Eye (tissue), 1 donor: ENCODE results near the gene C1orf159.
"Not testable (repeated sequence)": the region's sequence is repeated elsewhere in the genome, so short reads cannot be mapped to it uniquely, and the experiment has no call there.

ENCODE experiments used
- DNase-seq: peaks from one replicate; pipeline ENCODE4 v3.0.0-alpha.2; 2015

C1orf159 gene

GRCh38 chr1:1116701-1117468, 996 bp upstream of the C1orf159 start:
- DNase-seq: peak; percentile 49

GRCh38 chr1:1115136-1115785, 628 bp downstream of the C1orf159 start:
- no peak for DNase-seq

- DNase-seq: no peak
Measured at GRCh38 chr1:1114431-1114830, 1.5 kb downstream of the C1orf159 start.

GRCh38 chr1:1112237-1112985, 3.5 kb downstream of the C1orf159 start:
- no peak for DNase-seq

- DNase-seq: no peak
Measured at GRCh38 chr1:1111516-1112236, 4.2 kb downstream of the C1orf159 start.

- DNase-seq: no peak
Measured at GRCh38 chr1:1110561-1110971, 5.3 kb downstream of the C1orf159 start.

- no peak for DNase-seq
Measured at GRCh38 chr1:1109743-1110142, 6.1 kb downstream of the C1orf159 start.

GRCh38 chr1:1106510-1107221, 9.2 kb downstream of the C1orf159 start:
- no peak for DNase-seq

- DNase-seq: not testable (repeated sequence)
Measured at GRCh38 chr1:1104152-1104551, 11.7 kb downstream of the C1orf159 start.

- no peak for DNase-seq
Measured at GRCh38 chr1:1101503-1101902, 14.4 kb downstream of the C1orf159 start.

- DNase-seq: no peak
Measured at GRCh38 chr1:1100296-1100695, 15.6 kb downstream of the C1orf159 start.

- no peak for DNase-seq
Measured at GRCh38 chr1:1099506-1100183, 16.2 kb downstream of the C1orf159 start.

- DNase-seq: no peak
Measured at GRCh38 chr1:1098681-1099421, 17.0 kb downstream of the C1orf159 start.

- DNase-seq: not testable (repeated sequence)
Measured at GRCh38 chr1:1096136-1096535, 19.8 kb downstream of the C1orf159 start.

GRCh38 chr1:1094981-1095380, 20.9 kb downstream of the C1orf159 start:
- no peak for DNase-seq

- DNase-seq: no peak
Measured at GRCh38 chr1:1093610-1093943, 22.3 kb downstream of the C1orf159 start.

- no peak for DNase-seq
Measured at GRCh38 chr1:1092894-1093609, 22.8 kb downstream of the C1orf159 start.

- no peak for DNase-seq
Measured at GRCh38 chr1:1092149-1092855, 23.6 kb downstream of the C1orf159 start.

GRCh38 chr1:1091344-1092148, 24.3 kb downstream of the C1orf159 start:
- DNase-seq: no peak
